ENCODE measurements around the gene TTLL13.

DNA sequence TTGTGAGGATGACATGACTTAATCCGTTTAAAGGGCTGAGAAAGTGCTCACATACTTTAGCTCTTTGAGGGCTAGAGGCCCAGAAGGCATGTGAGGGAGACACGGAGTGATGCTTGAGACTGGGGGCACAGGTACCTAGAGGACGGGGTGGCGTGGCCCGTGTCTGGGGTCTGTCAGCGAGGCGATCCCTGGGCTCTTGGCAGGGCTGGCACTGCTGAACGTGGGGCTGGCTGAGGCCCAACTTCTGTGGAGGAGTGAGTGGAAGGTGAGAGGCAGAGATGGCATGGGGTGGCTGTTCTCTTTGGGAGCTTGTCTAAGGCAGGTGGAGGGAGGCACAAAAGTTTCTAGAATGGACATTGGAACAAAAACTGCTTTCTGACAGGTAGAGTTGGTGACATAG lies 38.8 kb upstream of the TTLL13 start:
- TF ChIP-seq, protein P1, sequence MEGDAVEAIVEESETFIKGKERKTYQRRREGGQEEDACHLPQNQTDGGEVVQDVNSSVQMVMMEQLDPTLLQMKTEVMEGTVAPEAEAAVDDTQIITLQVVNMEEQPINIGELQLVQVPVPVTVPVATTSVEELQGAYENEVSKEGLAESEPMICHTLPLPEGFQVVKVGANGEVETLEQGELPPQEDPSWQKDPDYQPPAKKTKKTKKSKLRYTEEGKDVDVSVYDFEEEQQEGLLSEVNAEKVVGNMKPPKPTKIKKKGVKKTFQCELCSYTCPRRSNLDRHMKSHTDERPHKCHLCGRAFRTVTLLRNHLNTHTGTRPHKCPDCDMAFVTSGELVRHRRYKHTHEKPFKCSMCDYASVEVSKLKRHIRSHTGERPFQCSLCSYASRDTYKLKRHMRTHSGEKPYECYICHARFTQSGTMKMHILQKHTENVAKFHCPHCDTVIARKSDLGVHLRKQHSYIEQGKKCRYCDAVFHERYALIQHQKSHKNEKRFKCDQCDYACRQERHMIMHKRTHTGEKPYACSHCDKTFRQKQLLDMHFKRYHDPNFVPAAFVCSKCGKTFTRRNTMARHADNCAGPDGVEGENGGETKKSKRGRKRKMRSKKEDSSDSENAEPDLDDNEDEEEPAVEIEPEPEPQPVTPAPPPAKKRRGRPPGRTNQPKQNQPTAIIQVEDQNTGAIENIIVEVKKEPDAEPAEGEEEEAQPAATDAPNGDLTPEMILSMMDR (IDR thresholded peaks at IDR 0.05): no peak
- TF ChIP-seq POLR2A (IDR thresholded peaks at IDR 0.05) (no peak), POLR2AphosphoS5 (IDR thresholded peaks at IDR 0.05) (no peak), EP300 (IDR thresholded peaks at IDR 0.05) (no peak)

Data from upper lobe of left lung (tissue), 4 donors.